Kidney (tissue), 14 donors: ENCODE measurements around the gene DSN1. TPM values are rescaled to one million over a fixed set of nuclear protein-coding genes. Genes with fewer than 3 reads are reported as not detected.

Source experiments
- DNase-seq, 5 donors: peaks; one replicate each; pipeline ENCODE4 v3.0.0-alpha.2; 2013 to 2020
- FAIRE-seq: peaks from 2 replicates; lab custom pipeline; 2012; peaks lifted over from hg19 to GRCh38; lab: Jason Lieb, UNC
- H3K27ac ChIP-seq, 2 donors: one replicate each; pipeline ENCODE4 v1.7.0; 2013; ENCODE audit warnings: low read depth in 2 of 2, low read length in 2 of 2, inconsistent platforms in 1 of 2
- H3K27me3 ChIP-seq: one replicate; pipeline ENCODE4 v1.7.1; 2013; ENCODE audit warnings: low read length, inconsistent platforms; ENCODE audit not compliant: control insufficient read depth, insufficient read depth
- H3K36me3 ChIP-seq, 3 donors: one replicate each; pipeline versions ENCODE4 v1.7.0 to v1.7.1; 2013; ENCODE audit warnings: low read length in 3 of 3, control low read depth in 1 of 3, inconsistent platforms in 1 of 3; ENCODE audit not compliant: insufficient read depth in 3 of 3, control insufficient read depth in 2 of 3
- H3K4me1 ChIP-seq, 3 donors: one replicate each; pipeline versions ENCODE4 v1.7.0 to v1.7.1; 2013; ENCODE audit warnings: low read length in 3 of 3, inconsistent platforms in 1 of 3, low read depth in 1 of 3; ENCODE audit not compliant: control insufficient read depth in 2 of 3, insufficient read depth in 2 of 3
- H3K4me3 ChIP-seq, 3 donors: one replicate each; pipeline versions ENCODE4 v1.7.0 to v1.8.1; 2013; ENCODE audit warnings: low read length in 3 of 3, control low read depth in 1 of 3, inconsistent platforms in 1 of 3
- H3K9ac ChIP-seq, 3 donors: one replicate each; pipeline versions ENCODE4 v1.7.0 to v1.7.1; 2013; ENCODE audit warnings: low read length in 3 of 3, control low read depth in 1 of 3, inconsistent platforms in 1 of 3
- H3K9me3 ChIP-seq, 3 donors: one replicate each; pipeline versions ENCODE4 v1.7.0 to v1.7.1; 2013; ENCODE audit warnings: low read length in 3 of 3, control low read depth in 1 of 3, inconsistent platforms in 1 of 3; ENCODE audit not compliant: control insufficient read depth in 2 of 3, insufficient read depth in 1 of 3
- intact Hi-C: fragments of 100-400 bp; cut with DNase I; formaldehyde crosslinking; loops from one replicate; pipeline ENCODE4 v1.11.1; 2022
- polyA plus RNA-seq: library from polyadenylated mRNA; stranded (reverse); fragments of 350-450 nt; fragmentation: Illumina TruSeq; extraction: RNeasy Lipid Tissue Mini Kit (QIAGEN cat#74804); gene quantifications from one replicate; pipeline ENCODE4 v1.2.3, GENCODE V29; 2014; ENCODE audit warnings: low read depth, low replicate concordance; ENCODE audit not compliant: insufficient read depth
- total RNA-seq: library from RNA; stranded (reverse); fragmentation: NEBNext Ultra II Directional; extraction: Animal tissue kit (Norgen Biotek cat#: 25700); gene quantifications from one replicate; pipeline ENCODE4 v1.2.1, GENCODE V29; 2021
- TF ChIP-seq, protein P1 (sequence below): IDR thresholded peaks from 3 replicates; pipeline ENCODE4 v1.5.1; 2012; ENCODE audit warnings: mild to moderate bottlenecking, moderate library complexity, borderline replicate concordance; ENCODE audit not compliant: insufficient read depth; ENCODE audit errors: extremely low read depth
- donor health status: control.
- donor health status: control.
- donor health status: control.
- donor health status: control.
- donor health status: control.
- donor health status: DM: yes; HTN: yes; CAD: no.
- donor health status: Normal renal cell carcinoma (clear cell type).

DSN1 gene
- total and polyA plus RNA-seq, 2 donors from 2014 or later: 6.0 to 8.3 TPM

DNA sequence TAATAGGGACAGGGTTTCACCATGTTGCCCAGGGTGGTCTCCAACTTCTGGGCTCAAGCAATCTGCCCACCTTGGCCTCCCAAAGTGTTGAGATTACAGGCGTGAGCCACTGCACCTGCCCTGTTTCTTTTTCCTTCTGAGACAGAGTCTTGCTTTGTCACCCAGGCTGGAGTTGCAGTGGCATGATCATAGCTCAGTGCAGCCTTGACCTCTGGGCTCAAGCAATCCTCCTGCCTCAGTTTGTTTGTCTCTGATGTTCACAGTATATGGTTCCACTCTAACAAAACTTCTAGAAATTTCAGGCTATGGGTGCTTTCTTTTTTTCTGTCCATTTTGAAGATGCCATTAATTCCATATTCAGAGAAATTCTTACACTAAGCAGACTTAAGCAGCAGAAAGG lies 60.8 kb downstream of the DSN1 start:
- no peak for FAIRE-seq
- Histone ChIP-seq H3K4me3 (no peak overlapping the region), H3K4me1 (no peaks in the 10 kb centered on the region), H3K27ac (no peak overlapping the region), H3K36me3 (no peaks in the 10 kb centered on the region), H3K9ac (no peak overlapping the region), H3K27me3 (no peaks in the 10 kb centered on the region), H3K9me3 (no peaks in the 10 kb centered on the region)
- intact Hi-C loops: no loop called here
- DNase-seq: no peak
- TF ChIP-seq, protein P1, sequence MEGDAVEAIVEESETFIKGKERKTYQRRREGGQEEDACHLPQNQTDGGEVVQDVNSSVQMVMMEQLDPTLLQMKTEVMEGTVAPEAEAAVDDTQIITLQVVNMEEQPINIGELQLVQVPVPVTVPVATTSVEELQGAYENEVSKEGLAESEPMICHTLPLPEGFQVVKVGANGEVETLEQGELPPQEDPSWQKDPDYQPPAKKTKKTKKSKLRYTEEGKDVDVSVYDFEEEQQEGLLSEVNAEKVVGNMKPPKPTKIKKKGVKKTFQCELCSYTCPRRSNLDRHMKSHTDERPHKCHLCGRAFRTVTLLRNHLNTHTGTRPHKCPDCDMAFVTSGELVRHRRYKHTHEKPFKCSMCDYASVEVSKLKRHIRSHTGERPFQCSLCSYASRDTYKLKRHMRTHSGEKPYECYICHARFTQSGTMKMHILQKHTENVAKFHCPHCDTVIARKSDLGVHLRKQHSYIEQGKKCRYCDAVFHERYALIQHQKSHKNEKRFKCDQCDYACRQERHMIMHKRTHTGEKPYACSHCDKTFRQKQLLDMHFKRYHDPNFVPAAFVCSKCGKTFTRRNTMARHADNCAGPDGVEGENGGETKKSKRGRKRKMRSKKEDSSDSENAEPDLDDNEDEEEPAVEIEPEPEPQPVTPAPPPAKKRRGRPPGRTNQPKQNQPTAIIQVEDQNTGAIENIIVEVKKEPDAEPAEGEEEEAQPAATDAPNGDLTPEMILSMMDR: no peak

DNA sequence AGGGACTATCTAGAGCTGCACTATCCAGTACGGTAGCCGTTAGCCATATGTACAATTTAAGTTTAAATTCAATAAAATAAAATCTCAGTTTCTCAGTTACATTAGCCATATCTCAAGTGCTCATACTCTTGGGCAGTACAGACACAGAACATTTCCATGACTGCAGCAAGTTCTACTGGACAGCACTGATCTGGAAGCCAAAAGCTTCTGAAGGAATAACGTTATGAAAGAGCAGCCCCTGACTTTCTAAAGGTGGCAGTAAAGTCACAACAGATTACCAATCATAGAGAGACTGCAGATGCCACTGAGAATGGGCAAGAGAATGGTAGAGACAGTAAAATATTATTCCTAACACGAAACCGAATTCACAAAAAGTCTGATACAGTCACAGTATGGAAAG lies 64.4 kb downstream of the DSN1 start:
- H3K36me3 ChIP-seq: no peaks in the 10 kb centered on the region
- H3K4me3 ChIP-seq: no peak overlapping the region
- TF ChIP-seq, protein P1: no peak
- intact Hi-C loops: no loop called here
- no peak for DNase-seq
- no peaks in the 10 kb centered on the region for H3K4me1 ChIP-seq
- no peak for FAIRE-seq
- H3K27ac ChIP-seq: no peak overlapping the region
- no peaks in the 10 kb centered on the region for H3K9me3 ChIP-seq
- H3K27me3 ChIP-seq: no peaks in the 10 kb centered on the region
- H3K9ac ChIP-seq: no peak overlapping the region

DNA sequence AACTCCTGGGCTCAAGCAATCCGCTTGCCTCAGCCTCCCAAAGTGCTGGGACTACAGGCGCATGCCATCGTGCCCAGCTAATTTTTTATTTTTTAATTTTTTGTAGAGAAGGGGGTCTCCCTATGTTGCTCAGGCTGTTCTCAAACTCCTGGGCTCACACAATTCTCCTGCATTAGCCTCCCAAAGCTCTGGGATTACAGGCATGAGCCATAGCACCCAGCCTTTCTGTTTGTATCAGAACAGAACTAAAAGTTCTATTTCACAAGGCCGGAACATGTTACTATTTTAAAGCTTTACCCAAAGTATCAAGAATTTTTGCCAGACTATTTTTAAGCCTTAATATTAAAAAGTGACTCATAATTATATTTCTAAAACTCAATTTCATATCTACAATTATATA lies 70.0 kb downstream of the DSN1 start:
- Histone ChIP-seq H3K9me3 (no peaks in the 10 kb centered on the region), H3K36me3 (no peaks in the 10 kb centered on the region), H3K4me1 (no peaks in the 10 kb centered on the region), H3K4me3 (no peak overlapping the region), H3K27me3 (no peaks in the 10 kb centered on the region), H3K9ac (no peak overlapping the region), H3K27ac (no peak overlapping the region)
- DNase-seq (no peak), FAIRE-seq (no peak)
- intact Hi-C loops: no loop called here
- TF ChIP-seq, protein P1: no peak

Other genes starting within 250 kb of the DSN1 start
- 294 TPM for gene MYL9, start 232.2 kb downstream of the DSN1 start, total RNA-seq
- 576 TPM for gene MYL9, start 232.2 kb downstream of the DSN1 start, polyA plus RNA-seq
- gene TGIF2, start 200.2 kb downstream of the DSN1 start, total RNA-seq: 15.3 TPM
- 11.0 TPM for gene TGIF2, start 200.2 kb downstream of the DSN1 start, polyA plus RNA-seq
- 71.0 TPM for gene RAB5IF, start 168.0 kb downstream of the DSN1 start, total RNA-seq
- 110 TPM for gene RAB5IF, start 168.0 kb downstream of the DSN1 start, polyA plus RNA-seq
- gene SLA2, start 127.6 kb downstream of the DSN1 start, total RNA-seq: 1.5 TPM
- 0.24 TPM for gene SLA2, start 127.6 kb downstream of the DSN1 start, polyA plus RNA-seq
- gene NDRG3, start 27.7 kb downstream of the DSN1 start, total RNA-seq: 25.3 TPM
- gene NDRG3, start 27.7 kb downstream of the DSN1 start, polyA plus RNA-seq: 26.4 TPM
- 2.3 TPM for gene TLDC2, start 102.4 kb upstream of the DSN1 start, total RNA-seq
- gene TLDC2, start 102.4 kb upstream of the DSN1 start, polyA plus RNA-seq: 8.5 TPM
- gene SAMHD1, start 177.9 kb upstream of the DSN1 start, total RNA-seq: 94.1 TPM
- 13.7 TPM for gene SAMHD1, start 177.9 kb upstream of the DSN1 start, polyA plus RNA-seq